Stomach (tissue), 8 donors: ENCODE measurements around the gene NFATC1. TPM values are rescaled to one million over a fixed set of nuclear protein-coding genes. Genes with fewer than 3 reads are reported as not detected.

ENCODE experiments used
- polyA plus RNA-seq, 3 donors: library from polyadenylated mRNA; stranded (reverse); fragments of 200-250 nt; gene quantifications; one replicate each; pipeline ENCODE4 v1.2.3, GENCODE V29; 2013
- small RNA-seq, 4 donors: library from RNA; depleted of rRNA; stranded (forward); fragments of <200 nt; gene quantifications; one replicate each; pipeline ENCODE3, GENCODE V24; 2016
- total RNA-seq, 5 donors: library from RNA; depleted of rRNA; stranded (reverse); fragments of >200 nt; gene quantifications; one replicate each; pipeline versions ENCODE4 v1.1.0 to v1.2.3, GENCODE V29; 2014 to 2016
- donor health status: healthy with polysubstance abuse.
- donor health status: Bipolar disorder and iron deficiency.
- donor health status: healthy.

The NFATC1 gene
- total and polyA plus RNA-seq, 8 donors, result 2.6 to 14.0 (median 6.1) TPM

Small RNA genes lying within 50 kb of the gene (small RNA-seq; reads per million reads assigned to genes)
- 0 reads per million in 4 donors for gene AC018445.2
